GM12878 (cell line): Measurements from ENCODE around the gene SGPP2. TPM values are rescaled to one million over a fixed set of nuclear protein-coding genes. Genes with fewer than 3 reads are reported as not detected.
A peak's percentile ranks its signal among the peaks of the same experiment; 100 is the strongest.

Experiments
- ATAC-seq: fragments of 200-7000 bp; cut with Tn5 transposase; 3 replicates; pipeline ENCODE4 v1.9.1; 2020; ENCODE audit warnings: mild to moderate bottlenecking, moderate library complexity
- BruUV-seq: library from RNA; stranded (reverse); fragments of 400-500 nt; replicated peaks from 2 replicates; lab custom pipeline; 2021; lab: Mats Ljungman, UMichigan
- CTCF ChIA-PET: fragments of 300-600 bp; sonication (Branson Sonifier 250); formaldehyde crosslinking; extraction: SDS; loops from one replicate; lab custom pipeline; 2021; ENCODE audit warnings: inconsistent platforms; lab: Yijun Ruan, JAX
- POLR2A ChIA-PET: fragments of 350-600 bp; formaldehyde crosslinking; extraction: SDS; loops from one replicate; lab custom pipeline; 2021; ENCODE audit warnings: inconsistent platforms; lab: Charles Lee
- RAD21 ChIA-PET: fragments of 300-600 bp; sonication (Branson Sonifier 250); formaldehyde crosslinking; loops from one replicate; lab custom pipeline; 2023; ENCODE audit warnings: antibody characterized with exemption; ENCODE audit not compliant: unreplicated experiment; lab: Charles Lee
- SMC1A ChIA-PET: fragments of 300-600 bp; sonication (Branson Sonifier 250); formaldehyde crosslinking; loops from one replicate; lab custom pipeline; 2023; ENCODE audit not compliant: unreplicated experiment, uncharacterized antibody; lab: Charles Lee
- DNase-seq: peaks from one replicate; pipeline ENCODE4 v3.0.0-alpha.2; 2011; ENCODE audit warnings: low read depth, low spot score
- FAIRE-seq: peaks from 3 replicates; lab custom pipeline; 2011; peaks lifted over from hg19 to GRCh38; lab: Jason Lieb, UNC
- H2AFZ ChIP-seq: 2 replicates; pipeline ENCODE4 v1.6.0; 2011; ENCODE audit warnings: low read depth, low read length, control low read depth; ENCODE audit not compliant: control insufficient read depth
- H3K27ac ChIP-seq: 2 replicates; pipeline ENCODE4 v1.5.1; 2011; ENCODE audit warnings: control low read depth; ENCODE audit not compliant: control insufficient read depth, insufficient read depth
- H3K27me3 ChIP-seq, 2 experiments: replicated peaks in 1 of 2; 2 replicates each; pipeline versions ENCODE4 v1.6.0 to v1.6.1; 2011; ENCODE audit warnings: low read length in 1 of 2; ENCODE audit not compliant: control insufficient read depth in 2 of 2, insufficient read depth in 2 of 2
- H3K36me3 ChIP-seq, 2 experiments: 2 replicates each; pipeline ENCODE4 v1.5.1; 2011; ENCODE audit warnings: low read length in 1 of 2; ENCODE audit not compliant: control insufficient read depth in 2 of 2, insufficient read depth in 2 of 2
- H3K4me1 ChIP-seq: 2 replicates; pipeline ENCODE4 v1.6.1; 2011; ENCODE audit warnings: mild to moderate bottlenecking, low read length, moderate library complexity, mixed read lengths; ENCODE audit not compliant: control insufficient read depth, insufficient read depth
- H3K4me2 ChIP-seq: 2 replicates; pipeline ENCODE4 v1.6.0; 2011; ENCODE audit warnings: control low read depth; ENCODE audit not compliant: control insufficient read depth, insufficient read depth
- H3K4me3 ChIP-seq: fragments of 200-600 bp; sonication (generic); 2 replicates; pipeline ENCODE4 v1.5.1; 2016
- H3K79me2 ChIP-seq: 2 replicates; pipeline ENCODE4 v1.6.0; 2011; ENCODE audit warnings: low read length; ENCODE audit not compliant: control insufficient read depth, insufficient read depth
- H3K9ac ChIP-seq: 2 replicates; pipeline ENCODE4 v1.8.0; 2011; ENCODE audit warnings: low read length, control low read depth, mixed read lengths; ENCODE audit not compliant: control insufficient read depth, insufficient read depth
- H3K9me3 ChIP-seq: replicated peaks from 3 replicates; pipeline ENCODE4 v1.5.1; 2011; ENCODE audit warnings: mild to moderate bottlenecking, low read length; ENCODE audit not compliant: control insufficient read depth, insufficient read depth
- H4K20me1 ChIP-seq: 2 replicates; pipeline ENCODE4 v1.6.0; 2011; ENCODE audit not compliant: control insufficient read depth, insufficient read depth
- MEF2B ChIP-seq: fragments of 450-650 bp; IDR thresholded peaks from 2 replicates; pipeline ENCODE4 v1.6.1; 2018; ENCODE audit warnings: mild to moderate bottlenecking, moderate library complexity; ENCODE audit not compliant: partially characterized antibody, poor library complexity, severe bottlenecking
- SMARCA5 ChIP-seq: fragments of 450-650 bp; IDR thresholded peaks from 2 replicates; pipeline ENCODE4 v1.6.1; 2017; ENCODE audit warnings: mild to moderate bottlenecking
- WGBS: methylation state at CpG from one replicate; pipeline ENCODE4 v1.1.6; 2016; ENCODE audit warnings: low lambda C conversion rate; ENCODE audit not compliant: insufficient replicate concordance, insufficient coverage; ENCODE audit errors: missing lambda C conversion rate; 5-methylcytosine and 5-hydroxymethylcytosine counted together
- in situ Hi-C: fragments of 300-500 bp; cut with MboI; formaldehyde crosslinking; loops from 9 replicates; pipeline ENCODE4 v1.14.3; 2018; ENCODE audit warnings: mixed read lengths
- intact Hi-C: fragments of 100-400 bp; cut with micrococcal nuclease; formaldehyde crosslinking; loops from one replicate; pipeline ENCODE4 v1.14.2; 2022; ENCODE audit not compliant: unreplicated experiment
- polyA plus RNA-seq, 11 experiments: library from polyadenylated mRNA; depleted of rRNA in 4 of 11; unstranded in 6 of 11; stranded (reverse) in 5 of 11; fragments of >200 nt; fragmentation: Nextera tagmentation in 4 of 11; fragmentation: Illumina TruSeq in 1 of 11; extraction: Ambion mirVana in 4 of 11; extraction: Trizol in 1 of 11; gene quantifications; 1 replicate in 1 of 11; 2 replicates in 10 of 11; pipeline versions ENCODE4 v1.2.1 to v1.2.3, GENCODE V29; 2011 to 2016; ENCODE audit warnings: inconsistent platforms in 2 of 11, missing spikeins in 2 of 11, low read depth in 1 of 11
- total RNA-seq, 4 experiments: library from RNA; depleted of rRNA in 3 of 4; stranded (reverse); fragments of >200 nt in 3 of 4; fragmentation: Illumina TruSeq in 1 of 4; extraction: Trizol in 1 of 4; gene quantifications; 2 replicates each; pipeline versions ENCODE4 v1.2.1 to v1.2.3, GENCODE V29; 2013 to 2021
- TF ChIP-seq, protein P1 (sequence below): fragments of 450-650 bp; IDR thresholded peaks from 2 replicates; pipeline ENCODE4 v1.6.1; 2016; ENCODE audit warnings: mild to moderate bottlenecking

The SGPP2 gene
- total and polyA plus RNA-seq, 10 of the 15 experiments (the other 5 are each of a cell fraction or from before 2014, with no cell fraction given): 3.5 to 84.9 (median 13.1) TPM

DNA sequence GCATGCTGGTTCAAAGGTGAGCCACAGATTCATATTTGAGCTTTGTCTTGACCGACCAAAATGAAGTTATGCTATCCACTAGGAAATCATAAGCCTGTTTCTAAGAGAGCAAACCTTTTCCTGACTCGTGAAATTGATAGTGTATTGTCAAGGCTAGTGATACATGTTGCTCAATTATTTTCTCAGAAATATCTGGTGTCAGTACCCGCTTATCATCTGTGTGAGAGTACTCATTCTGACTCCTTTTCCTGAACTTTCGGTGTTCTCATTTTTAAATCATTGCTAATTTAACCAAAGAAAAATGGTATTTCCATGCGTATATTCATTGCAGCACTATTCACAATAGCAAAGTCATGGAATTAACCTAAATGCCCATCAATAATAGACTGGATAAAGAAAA, 56.2 kb downstream of the SGPP2 start:
- H2AFZ ChIP-seq: no peak overlapping the region
- no peaks in the 10 kb centered on the region; the same call in none of the 2 replicates for H3K79me2 ChIP-seq
- WGBS: 95% methylated on average over 5 of the region's 5 CpGs
- no TSS peak for BruUV-seq
- no peak overlapping the region for H3K4me3 ChIP-seq
- ChIA-PET SMC1A (interaction anchor here (0.7 to 3.8 kb wide), 4 partner anchors 12 to 162 kb away, joined by 3 to 16 read pairs (median 5); partner anchors contain the start of gene SGPP2), POLR2A (no interaction called here), RAD21 (interaction anchor here (1.7 kb wide), 1 partner anchor 162 kb away, joined by 5 read pairs; no protein-coding TSS in a partner anchor), CTCF (interaction anchor here (1.0 to 1.4 kb wide), 2 partner anchors 13 to 80 kb away, joined by 3 to 4 read pairs; no protein-coding TSS in a partner anchor)
- no peaks in the 10 kb centered on the region for H4K20me1 ChIP-seq
- no peak overlapping the region for H3K4me2 ChIP-seq
- FAIRE-seq (peak; percentile 68), ATAC-seq (no peak), DNase-seq (no peak)
- no peak overlapping the region for H3K9ac ChIP-seq
- no peaks in the 10 kb centered on the region for H3K27me3 ChIP-seq
- no peak overlapping the region for H3K27ac ChIP-seq
- in situ Hi-C loops: no loop called here
- H3K9me3 ChIP-seq: no peaks in the 10 kb centered on the region
- peaks cover 3 to 9% of the 10 kb centered on the region in 2 experiments; a peak in 3 of 4 replicates for H3K36me3 ChIP-seq
- no peak for TF ChIP-seq MEF2B
- TF ChIP-seq, protein P1, sequence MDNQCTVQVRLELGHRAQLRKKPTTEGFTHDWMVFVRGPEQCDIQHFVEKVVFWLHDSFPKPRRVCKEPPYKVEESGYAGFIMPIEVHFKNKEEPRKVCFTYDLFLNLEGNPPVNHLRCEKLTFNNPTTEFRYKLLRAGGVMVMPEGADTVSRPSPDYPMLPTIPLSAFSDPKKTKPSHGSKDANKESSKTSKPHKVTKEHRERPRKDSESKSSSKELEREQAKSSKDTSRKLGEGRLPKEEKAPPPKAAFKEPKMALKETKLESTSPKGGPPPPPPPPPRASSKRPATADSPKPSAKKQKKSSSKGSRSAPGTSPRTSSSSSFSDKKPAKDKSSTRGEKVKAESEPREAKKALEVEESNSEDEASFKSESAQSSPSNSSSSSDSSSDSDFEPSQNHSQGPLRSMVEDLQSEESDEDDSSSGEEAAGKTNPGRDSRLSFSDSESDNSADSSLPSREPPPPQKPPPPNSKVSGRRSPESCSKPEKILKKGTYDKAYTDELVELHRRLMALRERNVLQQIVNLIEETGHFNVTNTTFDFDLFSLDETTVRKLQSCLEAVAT: no peak
- intact Hi-C loops: no loop called here
- H3K4me1 ChIP-seq: no peaks in the 10 kb centered on the region

DNA sequence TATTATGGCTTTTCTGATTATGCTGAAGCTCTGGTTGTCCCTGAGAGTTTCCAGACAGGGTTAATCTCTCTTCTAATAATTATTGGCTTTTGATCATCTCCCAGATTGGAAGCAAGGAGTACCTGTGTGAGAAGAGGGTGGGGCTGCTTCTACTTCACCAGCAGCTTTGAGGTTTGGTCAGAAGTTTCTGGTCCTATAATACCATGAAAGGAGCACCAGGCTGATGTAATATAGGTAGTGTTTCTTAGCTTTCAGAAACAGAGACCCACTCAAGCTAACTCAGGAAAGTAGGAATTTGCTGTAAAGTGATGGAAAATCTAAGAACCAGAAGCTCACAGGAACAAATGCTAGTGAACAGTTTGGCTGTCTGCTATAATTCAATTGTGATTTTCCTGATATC, 57.6 kb downstream of the SGPP2 start:
- CTCF ChIA-PET: interaction anchor here (1.4 to 5.3 kb wide), 3 partner anchors 72 to 163 kb away, joined by 3 to 88 read pairs (median 14); a partner anchor contains a TSS
- peak; percentile 59 for FAIRE-seq
- BruUV-seq: no TSS peak

More for the DNA sequence above, 57.6 kb downstream of the SGPP2 start:
- ATAC-seq: 0 out of 3 replicates have a peak, but pooled peaks have one; percentile 22
- Histone ChIP-seq H3K4me3 (no peak overlapping the region), H4K20me1 (no peaks in the 10 kb centered on the region), H3K27me3 (no peaks in the 10 kb centered on the region), H3K4me2 (no peak overlapping the region), H3K9ac (no peak overlapping the region), H3K36me3 (peaks cover 3 to 5% of the 10 kb centered on the region in 2 experiments; a peak in 3 of 4 replicates), H3K4me1 (no peaks in the 10 kb centered on the region), H3K9me3 (no peaks in the 10 kb centered on the region), H3K79me2 (no peaks in the 10 kb centered on the region; the same call in none of the 2 replicates), H3K27ac (no peak overlapping the region), H2AFZ (no peak overlapping the region)
- in situ Hi-C loops (no loop called here), intact Hi-C loops (no loop called here)
- no peak for TF ChIP-seq SMARCA5
- ChIA-PET POLR2A (interaction anchor here (1.5 kb wide), 1 partner anchor 161 kb away, joined by 4 read pairs; no protein-coding TSS in a partner anchor), RAD21 (interaction anchor here (0.8 to 1.5 kb wide), 5 partner anchors 31 to 164 kb away, joined by 3 to 5 read pairs (median 3); no protein-coding TSS in a partner anchor), SMC1A (interaction anchor here (1.2 to 4.1 kb wide), 11 partner anchors 12 to 168 kb away, joined by 3 to 24 read pairs (median 5); partner anchors contain the start of gene SGPP2)
- DNase-seq: no peak
